Measurements from ENCODE around the gene DYSF.
"Not testable (repeated sequence)": the region's sequence is repeated elsewhere in the genome, so short reads cannot be mapped to it uniquely, and the experiment has no call there.

Gene DYSF

GRCh38 chr2:71640489-71640888 lies 187.1 kb downstream of the DYSF start:
- H3K4me3 ChIP-seq (ENCODE audit: low read depth, low read length): no peak overlapping the region
- TF ChIP-seq, protein P1, sequence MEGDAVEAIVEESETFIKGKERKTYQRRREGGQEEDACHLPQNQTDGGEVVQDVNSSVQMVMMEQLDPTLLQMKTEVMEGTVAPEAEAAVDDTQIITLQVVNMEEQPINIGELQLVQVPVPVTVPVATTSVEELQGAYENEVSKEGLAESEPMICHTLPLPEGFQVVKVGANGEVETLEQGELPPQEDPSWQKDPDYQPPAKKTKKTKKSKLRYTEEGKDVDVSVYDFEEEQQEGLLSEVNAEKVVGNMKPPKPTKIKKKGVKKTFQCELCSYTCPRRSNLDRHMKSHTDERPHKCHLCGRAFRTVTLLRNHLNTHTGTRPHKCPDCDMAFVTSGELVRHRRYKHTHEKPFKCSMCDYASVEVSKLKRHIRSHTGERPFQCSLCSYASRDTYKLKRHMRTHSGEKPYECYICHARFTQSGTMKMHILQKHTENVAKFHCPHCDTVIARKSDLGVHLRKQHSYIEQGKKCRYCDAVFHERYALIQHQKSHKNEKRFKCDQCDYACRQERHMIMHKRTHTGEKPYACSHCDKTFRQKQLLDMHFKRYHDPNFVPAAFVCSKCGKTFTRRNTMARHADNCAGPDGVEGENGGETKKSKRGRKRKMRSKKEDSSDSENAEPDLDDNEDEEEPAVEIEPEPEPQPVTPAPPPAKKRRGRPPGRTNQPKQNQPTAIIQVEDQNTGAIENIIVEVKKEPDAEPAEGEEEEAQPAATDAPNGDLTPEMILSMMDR (IDR thresholded peaks at IDR 0.05; ENCODE audit: low read depth, low read length): no peak

- H3K4me3 ChIP-seq (ENCODE audit: low read depth, low read length): no peak overlapping the region
- TF ChIP-seq, protein P1 (IDR thresholded peaks at IDR 0.05; ENCODE audit: low read depth, low read length): no peak
These were observed 190.5 kb downstream of the DYSF start for GRCh38 chr2:71643674-71644357.

- TF ChIP-seq, protein P1 (IDR thresholded peaks at IDR 0.05; ENCODE audit: low read depth, low read length): no peak
- H3K4me3 ChIP-seq (ENCODE audit: low read depth, low read length): no peak overlapping the region
These were observed 192.7 kb downstream of the DYSF start for GRCh38 chr2:71646028-71646427.

GRCh38 chr2:71647356-71647755 lies 194.0 kb downstream of the DYSF start:
- no peak overlapping the region for H3K4me3 ChIP-seq (ENCODE audit: low read depth, low read length)
- TF ChIP-seq, protein P1 (IDR thresholded peaks at IDR 0.05; ENCODE audit: low read depth, low read length): no peak

GRCh38 chr2:71655498-71655897 lies 202.1 kb downstream of the DYSF start:
- no peak overlapping the region for H3K4me3 ChIP-seq (ENCODE audit: low read depth, low read length)
- TF ChIP-seq, protein P1 (IDR thresholded peaks at IDR 0.05; ENCODE audit: low read depth, low read length): no peak

DNA sequence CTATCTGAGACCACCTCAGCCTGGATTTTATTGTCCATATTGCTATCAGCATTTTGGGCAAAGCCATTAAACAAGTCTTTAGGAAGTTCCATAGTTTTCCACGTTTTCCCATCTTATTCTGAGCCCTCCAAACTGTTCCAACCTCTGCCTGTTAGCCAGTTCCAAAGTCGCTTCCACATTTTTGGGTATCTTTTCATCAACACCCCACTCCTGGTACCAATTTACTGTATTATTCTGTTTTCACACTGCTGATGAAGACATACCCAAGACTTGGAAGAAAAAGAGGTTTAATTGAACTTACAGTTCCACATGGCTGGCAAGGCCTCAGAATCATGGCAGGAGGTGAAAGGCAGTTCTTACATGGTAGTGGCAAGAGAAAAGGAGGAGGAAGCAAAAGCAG lies 204.9 kb downstream of the DYSF start:
- H3K4me3 ChIP-seq (ENCODE audit: low read depth, low read length): not testable (repeated sequence)

GRCh38 chr2:71658771-71659170 lies 205.4 kb downstream of the DYSF start:
- TF ChIP-seq, protein P1 (IDR thresholded peaks at IDR 0.05; ENCODE audit: low read depth, low read length): no peak
- no peak overlapping the region for H3K4me3 ChIP-seq (ENCODE audit: low read depth, low read length)

Measured in WI38 (cell line).